MCF 10A (cell line): ENCODE measurements around the gene HDAC11. TPM values are rescaled to one million over a fixed set of nuclear protein-coding genes. Genes with fewer than 3 reads are reported as not detected.

ENCODE experiments used
- BruUV-seq: library from RNA; stranded (reverse); fragments of 400-500 nt; replicated peaks from 2 replicates; lab custom pipeline; 2021; lab: Mats Ljungman, UMichigan
- CTCF ChIA-PET: fragments of 300-600 bp; sonication (Branson Sonifier 250); formaldehyde crosslinking; extraction: SDS; loops from one replicate; lab custom pipeline; 2021; ENCODE audit warnings: antibody characterized with exemption, inconsistent platforms; lab: Yijun Ruan, JAX
- POLR2A ChIA-PET: fragments of 300-600, 350-650 bp; sonication (Branson Sonifier 250); formaldehyde crosslinking; extraction: SDS; loops from one replicate; lab custom pipeline; 2020; ENCODE audit warnings: antibody characterized with exemption, inconsistent platforms; lab: Yijun Ruan, JAX
- DNase-seq: peaks from one replicate; pipeline ENCODE4 v3.0.0-alpha.2; 2018; ENCODE audit not compliant: unreplicated experiment
- H3K27ac Mint-ChIP-seq: one replicate; pipeline ENCODE4 v1.8.0; 2022; ENCODE audit warnings: mild to moderate bottlenecking, low read depth, mixed read lengths; ENCODE audit not compliant: unreplicated experiment
- H3K27me3 Mint-ChIP-seq: one replicate; pipeline ENCODE4 v1.8.0; 2022; ENCODE audit warnings: mixed read lengths; ENCODE audit not compliant: insufficient read depth, unreplicated experiment
- H3K36me3 Mint-ChIP-seq: one replicate; pipeline ENCODE4 v1.8.0; 2022; ENCODE audit warnings: mild to moderate bottlenecking, moderate library complexity, mixed read lengths; ENCODE audit not compliant: insufficient read depth, unreplicated experiment
- H3K4me1 Mint-ChIP-seq: one replicate; pipeline ENCODE4 v1.8.0; 2022; ENCODE audit warnings: mixed read lengths; ENCODE audit not compliant: insufficient read depth, unreplicated experiment
- H3K4me3 Mint-ChIP-seq: one replicate; pipeline ENCODE4 v1.8.0; 2022; ENCODE audit warnings: mild to moderate bottlenecking, moderate library complexity, mixed read lengths; ENCODE audit not compliant: unreplicated experiment
- H3K9me3 Mint-ChIP-seq: one replicate; pipeline ENCODE4 v1.8.0; 2022; ENCODE audit warnings: mixed read lengths; ENCODE audit not compliant: unreplicated experiment
- intact Hi-C: fragments of 100-400 bp; cut with micrococcal nuclease; formaldehyde crosslinking; loops from 2 replicates; pipeline ENCODE4 v1.14.1; 2022
- total RNA-seq: library from RNA; stranded (reverse); gene quantifications from 2 replicates; pipeline ENCODE4 v1.2.3, GENCODE V29; 2022
- TF ChIP-seq, protein P1 (sequence below): fragments of 200-600 bp; IDR thresholded peaks from one replicate; pipeline ENCODE4 v1.8.0; 2022; ENCODE audit warnings: antibody characterized with exemption, mild to moderate bottlenecking; ENCODE audit not compliant: unreplicated experiment

Gene HDAC11
- total RNA-seq, 1 experiment from 2014 or later: 8.7 TPM

- POLR2A ChIA-PET: no interaction called here
- H3K9me3 Mint-ChIP-seq: no peaks in the 10 kb centered on the region
- CTCF ChIA-PET: no interaction called here
- peaks cover 14% of the 10 kb centered on the region for H3K4me1 Mint-ChIP-seq
- intact Hi-C loops: no loop called here
- no peak for DNase-seq
- H3K36me3 Mint-ChIP-seq: peaks cover 6% of the 10 kb centered on the region
- no peaks in the 10 kb centered on the region for H3K27me3 Mint-ChIP-seq
- H3K27ac Mint-ChIP-seq: no peak overlapping the region
- TF ChIP-seq, protein P1, sequence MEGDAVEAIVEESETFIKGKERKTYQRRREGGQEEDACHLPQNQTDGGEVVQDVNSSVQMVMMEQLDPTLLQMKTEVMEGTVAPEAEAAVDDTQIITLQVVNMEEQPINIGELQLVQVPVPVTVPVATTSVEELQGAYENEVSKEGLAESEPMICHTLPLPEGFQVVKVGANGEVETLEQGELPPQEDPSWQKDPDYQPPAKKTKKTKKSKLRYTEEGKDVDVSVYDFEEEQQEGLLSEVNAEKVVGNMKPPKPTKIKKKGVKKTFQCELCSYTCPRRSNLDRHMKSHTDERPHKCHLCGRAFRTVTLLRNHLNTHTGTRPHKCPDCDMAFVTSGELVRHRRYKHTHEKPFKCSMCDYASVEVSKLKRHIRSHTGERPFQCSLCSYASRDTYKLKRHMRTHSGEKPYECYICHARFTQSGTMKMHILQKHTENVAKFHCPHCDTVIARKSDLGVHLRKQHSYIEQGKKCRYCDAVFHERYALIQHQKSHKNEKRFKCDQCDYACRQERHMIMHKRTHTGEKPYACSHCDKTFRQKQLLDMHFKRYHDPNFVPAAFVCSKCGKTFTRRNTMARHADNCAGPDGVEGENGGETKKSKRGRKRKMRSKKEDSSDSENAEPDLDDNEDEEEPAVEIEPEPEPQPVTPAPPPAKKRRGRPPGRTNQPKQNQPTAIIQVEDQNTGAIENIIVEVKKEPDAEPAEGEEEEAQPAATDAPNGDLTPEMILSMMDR: no peak
- no TSS peak for BruUV-seq
- no peak overlapping the region for H3K4me3 Mint-ChIP-seq
Observed at GRCh38 chr3:13550423-13550690, 70.3 kb downstream of the HDAC11 start.

GRCh38 chr3:13550791-13551360 is 70.8 kb downstream of the HDAC11 start:
- H3K9me3 Mint-ChIP-seq: no peaks in the 10 kb centered on the region
- intact Hi-C loops: no loop called here
- H3K4me3 Mint-ChIP-seq: no peak overlapping the region
- no peak for DNase-seq
- peaks cover 6% of the 10 kb centered on the region for H3K36me3 Mint-ChIP-seq
- TF ChIP-seq, protein P1: no peak
- no peaks in the 10 kb centered on the region for H3K27me3 Mint-ChIP-seq
- H3K4me1 Mint-ChIP-seq: peaks cover 9% of the 10 kb centered on the region
- BruUV-seq: no TSS peak
- no peak overlapping the region for H3K27ac Mint-ChIP-seq
- ChIA-PET POLR2A (no interaction called here), CTCF (interaction anchor here (1.1 kb wide), 1 partner anchor 99 kb away, joined by 5 read pairs; no protein-coding TSS in a partner anchor)

DNA sequence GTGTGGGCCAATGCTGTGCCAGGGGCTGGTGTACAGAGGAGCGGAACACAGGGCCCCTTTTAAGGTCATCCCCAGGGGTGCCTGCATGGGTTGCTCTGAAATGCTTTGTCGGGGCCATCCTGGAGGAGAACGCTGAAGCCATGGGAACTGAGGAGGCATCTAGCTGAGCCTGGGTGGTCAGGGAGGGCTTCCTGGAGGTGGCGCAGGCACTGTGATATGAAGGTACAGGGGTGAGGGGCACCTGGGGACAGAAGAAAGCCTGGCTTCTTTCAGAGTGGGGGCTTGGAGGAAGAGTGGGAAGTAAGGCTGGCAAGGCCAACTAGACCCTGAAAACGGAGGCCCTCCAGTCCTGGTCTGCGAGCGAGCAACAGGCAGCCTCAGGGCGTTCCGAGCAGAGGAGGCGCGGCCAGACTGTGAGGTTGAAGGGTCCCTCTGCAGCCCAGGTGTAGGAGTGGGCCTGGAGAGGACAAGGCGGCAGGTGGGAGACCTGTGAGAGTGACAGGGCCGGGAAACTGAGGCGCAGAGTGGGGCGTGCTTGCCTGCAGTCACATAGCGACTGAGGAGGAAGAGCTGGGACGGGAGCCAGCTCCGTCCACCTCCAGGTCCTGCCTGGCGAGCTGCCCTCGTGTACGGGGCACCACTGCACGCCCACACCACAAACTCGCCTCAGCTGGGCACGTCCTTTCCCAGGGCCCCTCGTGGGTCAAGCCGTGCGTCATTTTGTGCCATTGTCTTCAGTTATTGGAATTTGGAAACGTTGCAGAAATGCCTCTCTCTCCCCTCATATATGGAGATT is 72.9 kb downstream of the HDAC11 start:
- Mint-ChIP-seq H3K4me3 (no peak overlapping the region), H3K27me3 (no peaks in the 10 kb centered on the region), H3K4me1 (peaks cover 5% of the 10 kb centered on the region), H3K36me3 (peaks cover 6% of the 10 kb centered on the region), H3K9me3 (no peaks in the 10 kb centered on the region), H3K27ac (no peak overlapping the region)
- intact Hi-C loops: no loop called here
- no TSS peak for BruUV-seq
- peak; percentile 10 for DNase-seq
- TF ChIP-seq, protein P1: no peak
- ChIA-PET CTCF (no interaction called here), POLR2A (no interaction called here)

GRCh38 chr3:13553686-13554085 is 73.6 kb downstream of the HDAC11 start:
- Mint-ChIP-seq H3K9me3 (no peaks in the 10 kb centered on the region), H3K4me3 (no peak overlapping the region), H3K27me3 (no peaks in the 10 kb centered on the region), H3K36me3 (peaks cover 6% of the 10 kb centered on the region), H3K27ac (no peak overlapping the region), H3K4me1 (no peaks in the 10 kb centered on the region)
- CTCF ChIA-PET: no interaction called here
- TF ChIP-seq, protein P1: no peak
- no peak for DNase-seq
- no TSS peak for BruUV-seq
- POLR2A ChIA-PET: no interaction called here
- intact Hi-C loops: no loop called here
